Tibial nerve (tissue), 4 donors: Measurements from ENCODE around the gene FAHD1. TPM values are rescaled to one million over a fixed set of nuclear protein-coding genes. Genes with fewer than 3 reads are reported as not detected.

ENCODE experiments used
- DNase-seq, 2 donors: peaks; one replicate each; pipeline ENCODE4 v3.0.0-alpha.2; 2019; ENCODE audit warnings: low spot score in 2 of 2
- H3K27ac ChIP-seq, 4 donors: fragments of 200-600 bp; sonication (generic) in 3 of 4; one replicate each; pipeline ENCODE4 v1.5.1; 2017 to 2019; ENCODE audit warnings: mild to moderate bottlenecking in 1 of 4
- H3K27me3 ChIP-seq, 2 donors: fragments of 200-600 bp; sonication (generic) in 1 of 2; one replicate each; pipeline versions ENCODE4 v1.5.1 to v1.6.0; 2017 to 2019
- H3K36me3 ChIP-seq, 3 donors: fragments of 200-600 bp; sonication (generic); one replicate each; pipeline ENCODE4 v1.5.1; 2018 to 2019
- H3K4me1 ChIP-seq, 4 donors: fragments of 200-600 bp; sonication (generic) in 3 of 4; one replicate each; pipeline ENCODE4 v1.5.1; 2017 to 2019
- H3K4me3 ChIP-seq, 4 donors: fragments of 200-600 bp; sonication (generic) in 3 of 4; one replicate each; pipeline ENCODE4 v1.5.1; 2017 to 2019; ENCODE audit warnings: mild to moderate bottlenecking in 1 of 4, moderate library complexity in 1 of 4
- H3K9me3 ChIP-seq, 4 donors: fragments of 200-600 bp; sonication (generic) in 3 of 4; one replicate each; pipeline ENCODE4 v1.5.1; 2017 to 2019
- CTCF ChIP-seq, 5 experiments: fragments of 200-600 bp in 3 of 5; fragments of 450-650 bp in 2 of 5; sonication (generic) in 3 of 5; IDR thresholded peaks; one replicate each; pipeline ENCODE4 v1.5.1; 2016 to 2019; ENCODE audit warnings: antibody characterized with exemption in 5 of 5, mild to moderate bottlenecking in 3 of 5, moderate library complexity in 2 of 5
- EP300 ChIP-seq, 2 donors: sonication (generic); formaldehyde crosslinking; IDR thresholded peaks; one replicate each; pipeline ENCODE4 v1.6.1; 2017; ENCODE audit warnings: antibody characterized with exemption in 2 of 2, mild to moderate bottlenecking in 1 of 2
- POLR2A ChIP-seq, 2 donors: fragments of 450-650 bp; IDR thresholded peaks; one replicate each; pipeline ENCODE4 v1.6.1; 2017; ENCODE audit warnings: antibody characterized with exemption in 2 of 2, mild to moderate bottlenecking in 2 of 2, moderate library complexity in 2 of 2
- WGBS, 2 donors: methylation state at CpG; one replicate each; pipeline ENCODE4 v1.1.5; 2018; 5-methylcytosine and 5-hydroxymethylcytosine counted together
- total RNA-seq, 4 donors: library from RNA; depleted of rRNA; stranded (reverse); fragments of >200 nt; gene quantifications; one replicate each; pipeline ENCODE4 v1.1.0, GENCODE V29; 2016

The FAHD1 gene
- total RNA-seq, 4 donors from 2014 or later, result 17.5 to 44.1 (median 33.7) TPM

GRCh38 chr16:1812732-1813163, 14.3 kb upstream of the FAHD1 start:
- whole genome bisulfite sequencing, 2 donors, result 32 to 36% methylated on average over 17 of the region's 17 CpGs
- TF ChIP-seq POLR2A (IDR thresholded peaks at IDR 0.05) (no peak), CTCF (IDR thresholded peaks at IDR 0.05) (peak in 4 of 5 experiments; percentile 12 to 50 (median 22))
- no peak for DNase-seq
- H3K9me3 ChIP-seq, result no peaks in the 10 kb centered on the region
- H3K27ac ChIP-seq, result peak overlapping the region in 1 of 4 donors; percentile 4
- H3K4me1 ChIP-seq, result peaks cover 0 to 15% (median 2%) of the 10 kb centered on the region in 4 donors
- no peak overlapping the region for H3K4me3 ChIP-seq
- peaks cover 0 to 80% (median 21%) of the 10 kb centered on the region in 3 donors for H3K36me3 ChIP-seq
- no peaks in the 10 kb centered on the region for H3K27me3 ChIP-seq

GRCh38 chr16:1815461-1815860, 11.5 kb upstream of the FAHD1 start:
- TF ChIP-seq CTCF (IDR thresholded peaks at IDR 0.05) (no peak), EP300 (IDR thresholded peaks at IDR 0.05) (no peak), POLR2A (IDR thresholded peaks at IDR 0.05) (no peak)
- WGBS, 2 donors, result 51 to 66% methylated on average over 11 of the region's 11 CpGs
- Histone ChIP-seq H3K27me3 (no peaks in the 10 kb centered on the region), H3K4me3 (no peak overlapping the region), H3K36me3 (peaks cover 0 to 82% (median 13%) of the 10 kb centered on the region in 3 donors), H3K27ac (no peak overlapping the region), H3K9me3 (no peaks in the 10 kb centered on the region), H3K4me1 (peaks cover 0 to 15% (median 2%) of the 10 kb centered on the region in 4 donors)
- peak; percentile 23 to 27 for DNase-seq

GRCh38 chr16:1816396-1817275, 10.4 kb upstream of the FAHD1 start:
- Histone ChIP-seq H3K27me3 (no peaks in the 10 kb centered on the region), H3K36me3 (peaks cover 0 to 89% (median 13%) of the 10 kb centered on the region in 3 donors), H3K27ac (no peak overlapping the region), H3K9me3 (no peaks in the 10 kb centered on the region), H3K4me1 (peaks cover 0 to 15% (median 2%) of the 10 kb centered on the region in 4 donors), H3K4me3 (no peak overlapping the region)
- 89 to 90% methylated on average over 30 to 40 of the region's 40 CpGs for WGBS, 2 donors
- TF ChIP-seq EP300 (IDR thresholded peaks at IDR 0.05) (no peak), CTCF (IDR thresholded peaks at IDR 0.05) (no peak), POLR2A (IDR thresholded peaks at IDR 0.05) (no peak)
- DNase-seq, result no peak

GRCh38 chr16:1817276-1817589, 9.8 kb upstream of the FAHD1 start:
- no peak for DNase-seq
- no peak overlapping the region for H3K4me3 ChIP-seq
- H3K9me3 ChIP-seq, result no peaks in the 10 kb centered on the region
- no peaks in the 10 kb centered on the region for H3K27me3 ChIP-seq
- H3K36me3 ChIP-seq, result peaks cover 0 to 95% (median 16%) of the 10 kb centered on the region in 3 donors
- WGBS, 2 donors, result 93 to 95% methylated on average over 9 of the region's 9 CpGs
- no peak overlapping the region for H3K27ac ChIP-seq
- TF ChIP-seq POLR2A (IDR thresholded peaks at IDR 0.05) (no peak), EP300 (IDR thresholded peaks at IDR 0.05) (no peak), CTCF (IDR thresholded peaks at IDR 0.05) (no peak)
- H3K4me1 ChIP-seq, result peaks cover 0 to 15% (median 2%) of the 10 kb centered on the region in 4 donors

GRCh38 chr16:1817716-1818115, 9.3 kb upstream of the FAHD1 start:
- Histone ChIP-seq H3K36me3 (peaks cover 0 to 99% (median 21%) of the 10 kb centered on the region in 3 donors), H3K9me3 (no peaks in the 10 kb centered on the region), H3K27me3 (no peaks in the 10 kb centered on the region), H3K4me3 (no peak overlapping the region), H3K4me1 (peaks cover 0 to 12% (median 2%) of the 10 kb centered on the region in 4 donors), H3K27ac (no peak overlapping the region)
- 90 to 91% methylated on average over 17 of the region's 17 CpGs for WGBS, 2 donors
- no peak for DNase-seq
- TF ChIP-seq EP300 (IDR thresholded peaks at IDR 0.05), result no peak
- no peak for TF ChIP-seq POLR2A (IDR thresholded peaks at IDR 0.05)
- no peak for TF ChIP-seq CTCF (IDR thresholded peaks at IDR 0.05)
